OCI-LY7 (cell line): Measurements from ENCODE around the gene SERTAD2. TPM values are rescaled to one million over a fixed set of nuclear protein-coding genes. Genes with fewer than 3 reads are reported as not detected.
A peak's percentile ranks its signal among the peaks of the same experiment; 100 is the strongest.

Source experiments
- BruUV-seq: library from RNA; stranded (reverse); fragments of 400-500 nt; replicated peaks from 2 replicates; lab custom pipeline; 2021; lab: Mats Ljungman, UMichigan
- CTCF ChIA-PET: fragments of 300-600 bp; sonication (Branson Sonifier 250); formaldehyde crosslinking; loops from one replicate; lab custom pipeline; 2022; ENCODE audit warnings: antibody characterized with exemption; ENCODE audit not compliant: unreplicated experiment; lab: Charles Lee
- POLR2A ChIA-PET: fragments of 300-600 bp; sonication (Branson Sonifier 250); formaldehyde crosslinking; loops from one replicate; lab custom pipeline; 2022; ENCODE audit warnings: antibody characterized with exemption; lab: Charles Lee
- DNase-seq: peaks from one replicate; pipeline ENCODE4 v3.0.0-alpha.2; 2015; ENCODE audit warnings: low spot score
- H2AFZ ChIP-seq: fragments of 200-600 bp; sonication (generic), shearing (Covaris generic); 2 replicates; pipeline ENCODE4 v1.6.1; 2014; ENCODE audit warnings: mild to moderate bottlenecking, antibody characterized with exemption, low read length, moderate library complexity
- H3K27ac ChIP-seq: fragments of 200-600 bp; sonication (generic); 2 replicates; pipeline ENCODE4 v1.5.1; 2014; ENCODE audit warnings: mixed run types, low read depth, mild to moderate bottlenecking, moderate library complexity, low read length, inconsistent platforms; ENCODE audit not compliant: poor library complexity, severe bottlenecking
- H3K36me3 ChIP-seq: fragments of 200-600 bp; sonication (generic); 2 replicates; pipeline ENCODE4 v1.6.1; 2014; ENCODE audit warnings: mild to moderate bottlenecking, antibody characterized with exemption, low read length, moderate library complexity, mixed read lengths; ENCODE audit not compliant: insufficient read depth
- H3K4me1 ChIP-seq: fragments of 200-600 bp; sonication (generic); 2 replicates; pipeline ENCODE4 v1.5.1; 2014; ENCODE audit warnings: mild to moderate bottlenecking, low read length; ENCODE audit not compliant: insufficient read depth, poor library complexity, severe bottlenecking
- H3K4me2 ChIP-seq: fragments of 200-600 bp; sonication (generic); 2 replicates; pipeline ENCODE4 v1.6.1; 2014; ENCODE audit warnings: mild to moderate bottlenecking, low read length
- H3K4me3 ChIP-seq: fragments of 200-600 bp; sonication (generic); 2 replicates; pipeline ENCODE4 v1.5.1; 2014; ENCODE audit warnings: mild to moderate bottlenecking, low read depth, low read length; ENCODE audit not compliant: poor library complexity, severe bottlenecking
- H3K79me2 ChIP-seq: fragments of 200-600 bp; sonication (generic); 2 replicates; pipeline ENCODE4 v1.6.1; 2016; ENCODE audit warnings: low read depth, mild to moderate bottlenecking, low read length, moderate library complexity, mixed read lengths; ENCODE audit not compliant: insufficient read depth
- H3K9me2 ChIP-seq: fragments of 200-600 bp; sonication (generic); 2 replicates; pipeline ENCODE4 v1.6.1; 2016; ENCODE audit warnings: mild to moderate bottlenecking, low read length, mixed read lengths; ENCODE audit not compliant: insufficient read depth
- H3K9me3 ChIP-seq: fragments of 200-600 bp; sonication (generic); 2 replicates; pipeline ENCODE4 v1.6.1; 2014; ENCODE audit warnings: mild to moderate bottlenecking, mixed run types, low read length, mixed read lengths
- H4K20me1 ChIP-seq: fragments of 200-600 bp; sonication (generic); 2 replicates; pipeline ENCODE4 v1.6.1; 2014; ENCODE audit warnings: mild to moderate bottlenecking, antibody characterized with exemption, low read length, moderate library complexity, mixed read lengths; ENCODE audit not compliant: insufficient read depth
- EZH2phosphoT487 ChIP-seq: fragments of 200-600 bp; sonication (generic); IDR thresholded peaks from 2 replicates; pipeline ENCODE4 v1.6.1; 2018; ENCODE audit warnings: low read depth, borderline replicate concordance, mild to moderate bottlenecking, mixed run types, antibody characterized with exemption, low read length, moderate library complexity, mixed read lengths
- intact Hi-C: fragments of 100-400 bp; cut with micrococcal nuclease; formaldehyde crosslinking; loops from one replicate; pipeline ENCODE4 v1.10.0; 2022; ENCODE audit not compliant: unreplicated experiment
- total RNA-seq, 2 experiments: library from RNA; depleted of rRNA in 1 of 2; stranded (reverse); fragments of >200 nt in 1 of 2; shearing (Covaris generic) in 1 of 2; gene quantifications; 2 replicates each; pipeline ENCODE4 v1.2.3, GENCODE V29; 2014 to 2022
- TF ChIP-seq, protein P1 (sequence below): fragments of 200-600 bp; sonication (generic); conservative IDR thresholded peaks from 2 replicates; pipeline ENCODE4 v1.5.1; 2014; ENCODE audit warnings: mild to moderate bottlenecking, antibody characterized with exemption, low read length, moderate library complexity, mixed read lengths

Gene SERTAD2
- total RNA-seq, 2 experiments from 2014 or later, result 11.5 to 54.5 TPM

DNA sequence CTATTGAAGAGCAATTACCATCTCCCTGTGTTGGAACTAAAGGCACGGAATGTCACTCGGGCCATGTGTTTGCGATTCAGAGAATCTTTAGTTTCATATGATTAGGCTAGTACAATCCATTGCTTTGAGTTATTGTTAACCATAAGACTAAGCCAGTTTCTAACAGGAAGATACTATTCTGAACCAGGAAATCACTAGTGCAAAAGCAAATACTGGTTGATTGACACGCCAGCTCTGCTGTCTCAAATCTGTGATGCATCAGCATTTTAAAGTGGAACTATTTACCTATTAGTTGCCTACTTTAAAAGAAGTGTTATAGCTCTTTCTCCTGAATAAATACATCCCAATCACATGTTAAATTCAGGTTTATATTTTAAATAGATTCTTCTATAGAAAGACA lies 67.7 kb downstream of the SERTAD2 start:
- Histone ChIP-seq H4K20me1 (no peaks in the 10 kb centered on the region; the same call in 1 of the 2 replicates), H3K36me3 (peaks cover 65% of the 10 kb centered on the region), H3K4me2 (no peak overlapping the region), H2AFZ (no peak overlapping the region), H3K9me3 (no peaks in the 10 kb centered on the region), H3K4me1 (peaks cover 16% of the 10 kb centered on the region), H3K4me3 (no peak overlapping the region), H3K9me2 (no peaks in the 10 kb centered on the region), H3K27ac (no peak overlapping the region), H3K79me2 (no peaks in the 10 kb centered on the region)
- TF ChIP-seq, protein P1, sequence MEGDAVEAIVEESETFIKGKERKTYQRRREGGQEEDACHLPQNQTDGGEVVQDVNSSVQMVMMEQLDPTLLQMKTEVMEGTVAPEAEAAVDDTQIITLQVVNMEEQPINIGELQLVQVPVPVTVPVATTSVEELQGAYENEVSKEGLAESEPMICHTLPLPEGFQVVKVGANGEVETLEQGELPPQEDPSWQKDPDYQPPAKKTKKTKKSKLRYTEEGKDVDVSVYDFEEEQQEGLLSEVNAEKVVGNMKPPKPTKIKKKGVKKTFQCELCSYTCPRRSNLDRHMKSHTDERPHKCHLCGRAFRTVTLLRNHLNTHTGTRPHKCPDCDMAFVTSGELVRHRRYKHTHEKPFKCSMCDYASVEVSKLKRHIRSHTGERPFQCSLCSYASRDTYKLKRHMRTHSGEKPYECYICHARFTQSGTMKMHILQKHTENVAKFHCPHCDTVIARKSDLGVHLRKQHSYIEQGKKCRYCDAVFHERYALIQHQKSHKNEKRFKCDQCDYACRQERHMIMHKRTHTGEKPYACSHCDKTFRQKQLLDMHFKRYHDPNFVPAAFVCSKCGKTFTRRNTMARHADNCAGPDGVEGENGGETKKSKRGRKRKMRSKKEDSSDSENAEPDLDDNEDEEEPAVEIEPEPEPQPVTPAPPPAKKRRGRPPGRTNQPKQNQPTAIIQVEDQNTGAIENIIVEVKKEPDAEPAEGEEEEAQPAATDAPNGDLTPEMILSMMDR, result no peak
- no peak for TF ChIP-seq EZH2phosphoT487
- DNase-seq, result no peak
- POLR2A ChIA-PET, result interaction anchor here (1.1 to 1.7 kb wide), 4 partner anchors 14 to 282 kb away, joined by 3 to 6 read pairs (median 4); no protein-coding TSS in a partner anchor
- intact Hi-C loops, result loop anchor here (2.0 to 5.0 kb wide), 4 partner anchors 166 to 446 kb away; no protein-coding TSS in a partner anchor
- no TSS peak for BruUV-seq
- CTCF ChIA-PET, result no interaction called here

DNA sequence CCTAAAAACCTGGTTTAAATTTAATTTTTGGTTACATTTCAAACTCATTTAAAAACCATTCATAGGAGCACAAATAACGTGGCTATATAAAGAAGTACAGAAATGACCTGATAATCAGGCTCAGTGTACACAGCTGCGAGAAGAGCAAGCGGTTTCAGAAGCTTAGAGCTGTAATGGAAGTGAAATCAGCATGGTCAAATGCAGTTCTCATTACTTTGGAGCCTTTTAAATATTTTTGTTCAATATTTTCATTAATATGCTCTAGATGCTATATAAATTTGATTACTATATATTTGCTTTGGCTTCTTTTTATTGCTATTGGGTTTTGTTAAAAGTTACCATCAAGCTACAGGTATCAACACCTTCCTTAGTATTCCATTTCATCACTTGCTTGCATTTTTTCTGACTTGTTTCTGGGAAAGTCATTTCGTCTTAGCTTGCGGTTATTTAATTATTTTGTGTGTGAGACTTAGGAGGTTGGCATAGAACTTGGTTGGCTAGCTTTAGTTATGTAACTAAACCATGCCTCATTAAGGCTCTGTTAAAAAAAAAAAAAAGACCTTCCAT lies 70.9 kb downstream of the SERTAD2 start:
- Histone ChIP-seq H3K9me3 (no peaks in the 10 kb centered on the region), H3K4me3 (no peak overlapping the region), H4K20me1 (no peaks in the 10 kb centered on the region), H2AFZ (no peak overlapping the region), H3K9me2 (no peaks in the 10 kb centered on the region), H3K4me1 (peaks cover 16% of the 10 kb centered on the region), H3K4me2 (no peak overlapping the region), H3K79me2 (no peaks in the 10 kb centered on the region), H3K27ac (no peak overlapping the region), H3K36me3 (peaks cover 63% of the 10 kb centered on the region; the same call in 1 of the 2 replicates)
- intact Hi-C loops, result no loop called here
- peak; percentile 5 for DNase-seq
- ChIA-PET CTCF (interaction anchor here (1.0 kb wide), 1 partner anchor 22 kb away, joined by 3 read pairs; no protein-coding TSS in a partner anchor), POLR2A (interaction anchor here (0.6 to 3.1 kb wide), 13 partner anchors 8 to 555 kb away, joined by 3 to 22 read pairs (median 4); partner anchors contain the start of gene AFTPH)
- BruUV-seq, result no TSS peak
- no peak for TF ChIP-seq EZH2phosphoT487
- TF ChIP-seq, protein P1, result no peak
